ENCODE data around the gene KLF3. TPM values are rescaled to one million over a fixed set of nuclear protein-coding genes. Genes with fewer than 3 reads are reported as not detected.

KLF3 gene
- total and polyA plus RNA-seq, 9 of the 15 experiments (the other 6 are each of a cell fraction or from before 2014, with no cell fraction given): 9.9 to 47.2 (median 18.1) TPM

- TF ChIP-seq, protein P1, sequence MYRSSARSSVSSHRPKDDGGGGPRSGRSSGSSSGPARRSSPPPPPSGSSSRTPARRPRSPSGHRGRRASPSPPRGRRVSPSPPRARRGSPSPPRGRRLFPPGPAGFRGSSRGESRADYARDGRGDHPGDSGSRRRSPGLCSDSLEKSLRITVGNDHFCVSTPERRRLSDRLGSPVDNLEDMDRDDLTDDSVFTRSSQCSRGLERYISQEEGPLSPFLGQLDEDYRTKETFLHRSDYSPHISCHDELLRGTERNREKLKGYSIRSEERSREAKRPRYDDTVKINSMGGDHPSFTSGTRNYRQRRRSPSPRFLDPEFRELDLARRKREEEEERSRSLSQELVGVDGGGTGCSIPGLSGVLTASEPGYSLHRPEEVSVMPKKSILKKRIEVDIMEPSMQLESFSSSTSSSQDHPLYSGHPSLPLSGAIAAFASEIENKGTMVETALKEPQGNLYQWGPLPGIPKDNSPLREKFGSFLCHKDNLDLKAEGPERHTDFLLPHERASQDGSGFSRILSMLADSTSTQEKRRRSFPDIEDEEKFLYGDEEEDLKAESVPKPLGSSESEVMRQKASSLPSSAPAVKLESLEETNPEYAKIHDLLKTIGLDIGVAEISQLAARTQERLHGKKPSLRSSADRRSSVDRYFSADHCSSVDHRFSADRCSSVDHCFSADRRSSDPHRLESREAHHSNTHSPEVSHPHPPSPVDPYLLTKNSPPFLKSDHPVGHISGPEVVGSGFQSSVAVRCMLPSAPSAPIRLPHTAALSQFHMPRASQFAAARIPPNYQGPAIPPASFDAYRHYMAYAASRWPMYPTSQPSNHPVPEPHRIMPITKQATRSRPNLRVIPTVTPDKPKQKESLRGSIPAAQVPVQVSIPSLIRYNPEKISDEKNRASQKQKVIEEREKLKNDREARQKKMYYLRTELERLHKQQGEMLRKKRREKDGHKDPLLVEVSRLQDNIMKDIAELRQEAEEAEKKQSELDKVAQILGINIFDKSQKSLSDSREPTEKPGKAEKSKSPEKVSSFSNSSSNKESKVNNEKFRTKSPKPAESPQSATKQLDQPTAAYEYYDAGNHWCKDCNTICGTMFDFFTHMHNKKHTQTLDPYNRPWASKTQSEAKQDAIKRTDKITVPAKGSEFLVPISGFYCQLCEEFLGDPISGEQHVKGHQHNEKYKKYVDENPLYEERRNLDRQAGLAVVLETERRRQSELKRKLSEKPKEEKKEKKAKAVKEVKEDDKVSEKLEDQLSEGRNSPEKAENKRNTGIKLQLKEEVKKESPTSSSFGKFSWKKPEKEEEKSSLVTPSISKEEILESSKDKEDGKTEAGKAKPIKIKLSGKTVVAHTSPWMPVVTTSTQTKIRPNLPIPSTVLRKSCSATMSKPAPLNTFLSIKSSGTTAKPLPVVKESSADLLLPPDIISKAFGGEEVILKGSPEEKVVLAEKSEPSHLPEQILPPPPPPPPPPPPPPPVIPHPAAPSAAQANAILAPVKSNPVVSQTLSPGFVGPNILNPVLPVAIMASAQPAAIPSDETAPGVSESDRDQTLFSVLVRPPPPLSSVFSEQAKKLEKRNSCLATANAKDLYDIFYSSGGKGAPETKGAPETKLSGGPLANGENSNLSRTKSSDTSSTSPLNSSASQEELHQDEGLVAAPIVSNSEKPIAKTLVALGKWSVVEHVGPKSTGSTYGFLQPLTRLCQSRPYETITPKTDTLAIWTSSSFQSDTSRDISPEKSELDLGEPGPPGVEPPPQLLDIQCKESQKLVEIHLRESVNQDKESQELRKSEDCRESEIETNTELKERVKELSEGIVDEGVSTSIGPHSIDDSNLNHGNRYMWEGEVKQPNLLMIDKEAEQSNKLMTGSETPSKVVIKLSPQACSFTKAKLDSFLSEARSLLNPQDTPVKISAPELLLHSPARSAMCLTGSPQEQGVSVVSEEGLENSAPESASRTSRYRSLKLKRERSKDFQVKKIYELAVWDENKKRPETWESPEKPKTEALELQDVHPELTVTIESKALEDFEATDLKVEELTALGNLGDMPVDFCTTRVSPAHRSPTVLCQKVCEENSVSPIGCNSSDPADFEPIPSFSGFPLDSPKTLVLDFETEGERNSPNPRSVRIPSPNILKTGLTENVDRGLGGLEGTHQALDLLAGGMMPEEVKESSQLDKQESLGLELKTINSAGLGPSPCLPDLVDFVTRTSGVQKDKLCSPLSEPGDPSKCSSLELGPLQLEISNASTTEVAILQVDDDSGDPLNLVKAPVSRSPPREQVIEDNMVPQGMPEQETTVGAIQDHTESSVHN (IDR thresholded peaks at IDR 0.05; ENCODE audit: borderline replicate concordance in 1 of 2, low read depth in 1 of 2): no peak
- TF ChIP-seq, protein P2, sequence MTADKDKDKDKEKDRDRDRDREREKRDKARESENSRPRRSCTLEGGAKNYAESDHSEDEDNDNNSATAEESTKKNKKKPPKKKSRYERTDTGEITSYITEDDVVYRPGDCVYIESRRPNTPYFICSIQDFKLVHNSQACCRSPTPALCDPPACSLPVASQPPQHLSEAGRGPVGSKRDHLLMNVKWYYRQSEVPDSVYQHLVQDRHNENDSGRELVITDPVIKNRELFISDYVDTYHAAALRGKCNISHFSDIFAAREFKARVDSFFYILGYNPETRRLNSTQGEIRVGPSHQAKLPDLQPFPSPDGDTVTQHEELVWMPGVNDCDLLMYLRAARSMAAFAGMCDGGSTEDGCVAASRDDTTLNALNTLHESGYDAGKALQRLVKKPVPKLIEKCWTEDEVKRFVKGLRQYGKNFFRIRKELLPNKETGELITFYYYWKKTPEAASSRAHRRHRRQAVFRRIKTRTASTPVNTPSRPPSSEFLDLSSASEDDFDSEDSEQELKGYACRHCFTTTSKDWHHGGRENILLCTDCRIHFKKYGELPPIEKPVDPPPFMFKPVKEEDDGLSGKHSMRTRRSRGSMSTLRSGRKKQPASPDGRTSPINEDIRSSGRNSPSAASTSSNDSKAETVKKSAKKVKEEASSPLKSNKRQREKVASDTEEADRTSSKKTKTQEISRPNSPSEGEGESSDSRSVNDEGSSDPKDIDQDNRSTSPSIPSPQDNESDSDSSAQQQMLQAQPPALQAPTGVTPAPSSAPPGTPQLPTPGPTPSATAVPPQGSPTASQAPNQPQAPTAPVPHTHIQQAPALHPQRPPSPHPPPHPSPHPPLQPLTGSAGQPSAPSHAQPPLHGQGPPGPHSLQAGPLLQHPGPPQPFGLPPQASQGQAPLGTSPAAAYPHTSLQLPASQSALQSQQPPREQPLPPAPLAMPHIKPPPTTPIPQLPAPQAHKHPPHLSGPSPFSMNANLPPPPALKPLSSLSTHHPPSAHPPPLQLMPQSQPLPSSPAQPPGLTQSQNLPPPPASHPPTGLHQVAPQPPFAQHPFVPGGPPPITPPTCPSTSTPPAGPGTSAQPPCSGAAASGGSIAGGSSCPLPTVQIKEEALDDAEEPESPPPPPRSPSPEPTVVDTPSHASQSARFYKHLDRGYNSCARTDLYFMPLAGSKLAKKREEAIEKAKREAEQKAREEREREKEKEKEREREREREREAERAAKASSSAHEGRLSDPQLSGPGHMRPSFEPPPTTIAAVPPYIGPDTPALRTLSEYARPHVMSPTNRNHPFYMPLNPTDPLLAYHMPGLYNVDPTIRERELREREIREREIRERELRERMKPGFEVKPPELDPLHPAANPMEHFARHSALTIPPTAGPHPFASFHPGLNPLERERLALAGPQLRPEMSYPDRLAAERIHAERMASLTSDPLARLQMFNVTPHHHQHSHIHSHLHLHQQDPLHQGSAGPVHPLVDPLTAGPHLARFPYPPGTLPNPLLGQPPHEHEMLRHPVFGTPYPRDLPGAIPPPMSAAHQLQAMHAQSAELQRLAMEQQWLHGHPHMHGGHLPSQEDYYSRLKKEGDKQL (CRISPR knock-in tag; IDR thresholded peaks at IDR 0.05; ENCODE audit: borderline replicate concordance): no peak
- 0 out of 4 replicates have a peak, but pooled peaks of 1 of the 2 experiments have one; percentile 1 for TF ChIP-seq BCLAF1 (IDR thresholded peaks at IDR 0.05; ENCODE audit: borderline replicate concordance in 1 of 2, control insufficient read depth in 1 of 2, low read depth in 2 of 2, low read length in 1 of 2)
- TF ChIP-seq SMARCB1 (IDR thresholded peaks at IDR 0.05; ENCODE audit: insufficient read length, low read depth): no peak
- TF ChIP-seq YBX1 (IDR thresholded peaks at IDR 0.05): no peak
Measured at GRCh38 chr4:38666766-38667084, 2.7 kb downstream of the KLF3 start (continued).

All from K562 (cell line).